ENCODE measurements around the gene PC. TPM values are rescaled to one million over a fixed set of nuclear protein-coding genes. Genes with fewer than 3 reads are reported as not detected.
"Not testable (repeated sequence)": the region's sequence is repeated elsewhere in the genome, so short reads cannot be mapped to it uniquely, and the experiment has no call there.

Gene PC
- total RNA-seq, 1 donor from 2014 or later = 5.2 TPM

DNA sequence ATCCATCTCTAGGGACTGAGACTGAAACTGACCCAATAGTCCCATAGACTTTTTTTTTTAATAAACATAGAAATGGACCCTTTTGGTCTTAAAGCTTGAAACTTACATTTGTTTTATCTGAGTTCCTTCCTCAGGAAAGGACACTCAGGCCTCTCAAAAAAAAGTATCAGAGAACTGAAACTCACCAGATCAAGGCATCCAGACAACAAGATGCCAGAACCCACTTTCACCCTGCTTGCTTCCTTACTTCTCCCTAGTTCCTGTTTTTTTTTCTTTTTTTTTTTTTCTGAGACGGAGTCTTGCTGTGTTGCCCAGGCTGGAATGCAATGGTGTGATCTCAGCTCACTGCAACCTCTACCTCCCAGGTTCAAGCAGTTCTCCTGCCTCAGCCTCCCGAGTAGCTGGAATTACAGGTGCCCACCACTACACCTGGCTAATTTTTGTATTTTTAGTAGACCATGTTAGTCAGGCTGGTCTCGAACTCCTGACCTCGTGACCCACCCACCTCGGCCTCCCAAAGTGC lies 3.6 kb upstream of the PC start:
- intact Hi-C loops (cut with micrococcal nuclease); ATAC-seq; DNase-seq: not testable (repeated sequence)

DNA sequence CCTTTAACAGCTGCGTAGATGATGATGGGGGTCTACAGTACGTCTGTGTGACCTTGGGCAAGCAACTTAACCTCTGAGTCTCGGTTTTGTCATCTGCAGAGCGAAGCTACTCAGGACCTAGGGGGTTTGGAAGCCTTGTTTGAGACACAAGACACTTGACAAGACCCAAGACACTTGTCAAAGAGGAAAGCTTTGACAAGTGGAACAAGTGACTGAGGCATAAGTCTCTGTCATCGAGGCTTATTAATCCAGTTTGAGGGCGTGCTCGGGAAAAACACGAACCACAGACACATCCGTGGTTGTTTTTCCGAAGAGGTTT lies 732 bp upstream of the PC start:
- ATAC-seq (no peak), DNase-seq (no peak)
- intact Hi-C loops (cut with micrococcal nuclease) = no loop called here

DNA sequence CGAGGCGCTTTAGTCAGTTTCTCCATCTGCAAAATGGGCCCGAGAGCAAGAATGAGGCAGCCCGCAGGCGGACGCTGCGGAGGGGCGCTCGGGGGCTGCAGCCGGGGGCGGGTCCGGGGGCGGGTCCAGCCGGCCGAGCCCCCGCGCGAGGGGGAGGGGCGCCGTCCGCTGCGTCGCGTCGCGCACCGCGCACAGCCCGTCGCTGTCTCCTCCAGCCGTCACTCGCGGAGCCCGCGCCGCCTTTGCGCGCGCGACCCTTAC lies 282 bp downstream of the PC start:
- DNase-seq (no peak), ATAC-seq (peak; percentile 66)
- intact Hi-C loops (cut with micrococcal nuclease) = no loop called here

DNA sequence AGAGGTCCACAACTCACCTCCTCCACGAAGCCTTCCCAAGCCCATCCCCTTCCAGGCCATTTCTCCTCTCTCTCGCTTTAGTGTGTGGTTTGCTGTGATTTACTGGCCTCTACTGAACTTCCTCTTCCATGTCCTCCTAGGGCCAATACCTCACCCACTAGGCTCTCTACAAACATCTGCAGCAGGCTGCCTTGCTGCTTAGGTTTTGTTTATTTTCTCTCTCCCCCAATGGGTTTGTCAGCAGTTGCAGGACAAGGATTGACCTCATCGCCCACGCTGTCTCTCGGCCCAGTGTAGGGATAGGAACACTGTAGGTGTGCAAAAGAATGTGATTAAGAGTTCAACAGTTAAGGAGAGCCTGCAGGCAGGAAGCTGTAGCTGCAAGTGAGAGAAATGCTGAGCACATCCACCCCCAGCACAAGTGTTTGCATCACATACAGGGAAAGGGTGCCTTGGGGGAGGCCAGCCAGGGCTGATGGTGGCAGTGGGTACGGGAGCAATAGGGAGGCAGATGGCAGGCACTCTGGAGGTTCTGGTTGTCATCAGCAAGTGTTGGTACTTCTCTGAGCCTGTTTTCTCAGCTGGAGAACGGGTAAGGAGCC lies 1.4 kb downstream of the PC start:
- intact Hi-C loops (cut with micrococcal nuclease) = no loop called here
- DNase-seq = no peak
- no peak for ATAC-seq

DNA sequence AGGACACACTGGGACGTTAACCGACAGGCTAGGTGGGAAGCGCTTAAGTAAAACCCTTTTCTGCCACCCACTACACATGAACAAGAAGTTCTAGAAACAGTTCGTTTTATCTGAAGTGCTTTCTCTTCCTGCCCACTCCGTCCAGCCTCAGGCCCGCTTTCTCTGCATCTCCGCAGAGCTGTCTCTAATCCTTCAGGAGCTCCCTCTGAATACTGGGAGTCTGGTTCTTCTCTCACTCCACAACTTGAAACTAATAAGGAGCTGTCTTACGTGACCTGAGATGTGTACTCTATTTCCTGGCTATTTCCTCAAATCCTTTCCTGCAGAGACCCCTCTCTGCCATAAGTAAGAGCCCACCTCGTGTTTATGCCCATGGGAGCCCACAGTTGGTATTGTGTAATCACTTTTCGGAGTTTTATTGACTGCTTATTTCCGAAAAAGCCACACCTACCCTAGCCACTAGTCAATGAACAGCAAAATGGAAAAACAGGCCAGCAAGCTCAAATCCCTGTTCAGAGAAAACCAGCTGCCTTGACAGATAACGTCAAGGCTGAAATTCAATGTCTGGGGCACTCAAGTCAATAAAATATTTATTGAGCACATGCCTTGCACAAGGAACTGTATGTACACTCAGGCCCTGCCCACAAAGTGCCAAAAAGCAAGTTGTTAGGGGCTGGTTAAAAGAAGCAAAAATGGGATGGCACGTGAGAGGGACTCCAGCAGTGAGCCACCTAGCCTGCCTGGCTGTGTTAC lies 4.9 kb downstream of the PC start:
- intact Hi-C loops (cut with micrococcal nuclease) = no loop called here
- DNase-seq (no peak), ATAC-seq (no peak)

DNA sequence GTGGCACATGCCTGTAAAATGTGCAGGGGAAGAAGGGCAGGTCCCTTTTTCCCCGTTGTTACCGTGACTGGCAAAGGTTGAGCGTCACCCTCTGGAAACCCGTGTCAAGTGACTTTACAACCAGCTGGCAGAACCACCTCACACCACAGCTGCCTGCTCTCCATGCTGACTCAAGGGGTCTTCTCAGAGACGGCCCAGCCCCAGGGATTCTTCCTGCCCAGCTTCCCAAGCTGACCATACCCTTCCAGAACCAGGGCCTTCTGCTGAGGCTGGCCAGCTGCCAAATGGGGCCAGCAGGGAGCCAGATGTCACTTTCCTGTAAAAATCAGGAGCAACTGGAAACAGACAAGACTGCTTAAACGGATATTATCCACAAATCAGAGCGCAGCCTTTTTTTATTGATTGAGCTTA lies 6.3 kb downstream of the PC start:
- intact Hi-C loops (cut with micrococcal nuclease) = no loop called here
- no peak for ATAC-seq
- DNase-seq = no peak

DNA sequence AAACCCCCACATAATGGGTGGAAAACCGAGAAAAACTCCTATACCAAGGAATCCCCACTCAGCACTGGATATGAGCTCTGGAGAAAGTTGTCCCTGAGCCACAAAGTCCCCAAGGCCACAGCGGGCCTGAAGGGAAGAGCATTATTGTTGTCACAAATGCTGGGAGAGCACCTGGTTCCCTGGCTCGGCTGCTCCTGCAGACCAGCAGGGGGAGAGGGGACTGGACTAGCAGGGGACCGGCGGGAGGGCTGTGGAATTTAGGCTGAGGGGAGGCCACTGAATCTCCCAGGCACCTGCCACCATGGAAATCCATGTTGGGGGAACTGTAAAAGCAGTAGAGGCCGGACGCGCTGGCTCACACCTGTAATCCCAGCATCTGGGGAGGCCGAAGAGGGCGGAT lies 7.0 kb downstream of the PC start:
- DNase-seq (no peak), ATAC-seq (no peak)
- intact Hi-C loops (cut with micrococcal nuclease) = no loop called here

DNA sequence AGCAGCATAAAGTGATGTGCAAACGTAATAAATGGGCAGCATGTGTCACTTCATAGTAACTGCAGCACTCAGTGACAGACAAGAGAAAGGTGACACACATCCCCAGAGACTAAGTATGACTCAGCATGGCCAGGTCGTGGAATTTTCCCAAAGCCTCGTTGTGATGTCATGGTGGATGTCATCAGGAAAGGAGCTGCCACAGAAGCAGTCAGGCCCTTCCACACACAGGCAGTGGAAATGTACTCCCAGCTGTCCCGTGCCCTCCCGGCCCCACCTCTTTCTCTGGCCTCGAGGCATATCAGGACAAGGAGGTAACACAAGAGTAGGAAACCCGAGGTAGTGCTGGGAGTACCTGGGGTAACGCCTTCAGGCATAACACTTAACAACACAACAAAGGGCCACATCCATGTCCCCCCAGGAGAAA lies 8.1 kb downstream of the PC start:
- ATAC-seq (no peak), DNase-seq (no peak)
- intact Hi-C loops (cut with micrococcal nuclease) = no loop called here

DNA sequence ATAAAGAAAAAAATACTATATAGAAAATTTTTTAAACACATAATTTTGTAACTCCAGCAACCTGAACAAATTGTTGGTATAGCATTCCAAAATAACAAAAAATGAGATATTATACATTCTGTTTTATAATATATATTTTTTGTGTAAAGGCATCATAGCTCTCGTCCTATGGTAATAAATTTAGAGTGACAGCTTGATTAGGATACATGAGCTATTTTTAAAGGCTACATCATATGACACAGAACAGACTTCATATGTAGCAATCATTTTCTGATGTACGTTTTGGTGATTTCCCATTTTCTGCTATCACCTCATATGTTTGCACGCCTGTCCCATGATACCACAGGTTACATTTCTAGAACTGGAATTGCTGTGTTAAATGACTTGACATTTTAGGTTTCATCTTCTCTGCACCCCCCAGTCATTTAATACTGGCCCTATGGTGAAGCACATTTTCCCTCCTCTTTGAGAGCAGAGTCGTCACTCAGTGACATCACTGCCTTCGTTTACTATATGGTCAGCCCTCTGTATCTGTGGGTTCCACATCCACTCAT lies 19.5 kb downstream of the PC start:
- DNase-seq (no peak), ATAC-seq (no peak)
- intact Hi-C loops (cut with micrococcal nuclease) = no loop called here

DNA sequence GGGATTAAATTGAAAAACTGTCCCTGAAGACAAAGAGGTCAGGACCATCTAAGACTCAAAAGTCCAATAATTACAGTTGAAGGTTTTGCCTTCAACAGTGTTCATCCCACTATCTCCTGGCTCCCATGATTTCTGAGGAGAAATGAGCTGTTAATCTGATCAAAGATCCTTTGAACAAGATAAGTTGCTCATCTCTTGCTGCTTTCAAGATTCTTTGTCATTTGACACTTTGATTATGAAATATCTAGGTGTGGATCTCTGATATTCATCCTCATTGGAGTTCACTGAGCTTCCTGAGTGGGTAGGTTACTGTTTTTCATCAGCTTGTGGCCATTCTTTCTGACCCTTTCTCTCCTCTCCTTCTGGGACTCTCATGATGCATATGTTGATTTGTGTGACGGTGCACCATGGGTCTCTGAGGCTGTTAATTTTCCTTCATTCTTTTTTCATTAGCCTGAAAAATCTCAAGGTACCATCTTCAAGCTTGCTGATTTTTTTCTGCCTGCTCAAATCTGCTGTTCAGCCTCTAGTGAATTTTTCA lies 20.9 kb downstream of the PC start:
- ATAC-seq = no peak
- no peak for DNase-seq
- intact Hi-C loops (cut with micrococcal nuclease) = no loop called here

DNA sequence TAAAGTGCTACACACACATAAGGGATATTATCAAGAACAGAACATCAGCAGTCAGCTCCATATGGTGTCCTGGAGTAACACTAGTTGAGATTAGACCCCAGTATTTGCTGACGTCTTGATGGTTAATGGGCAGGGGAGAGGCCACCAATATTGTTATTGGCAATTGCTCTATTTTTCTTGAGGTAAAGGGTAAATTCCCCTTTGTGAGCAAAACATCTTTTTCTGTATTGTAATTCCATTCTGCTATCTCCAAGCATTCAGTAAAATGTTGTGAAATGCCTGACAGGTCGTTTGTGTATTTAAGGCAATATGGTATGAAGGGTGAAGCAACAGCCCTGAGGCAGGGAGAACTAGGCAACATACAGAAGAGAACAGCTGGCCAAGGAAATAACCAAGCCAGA lies 21.9 kb downstream of the PC start:
- intact Hi-C loops (cut with micrococcal nuclease) = no loop called here
- DNase-seq (no peak), ATAC-seq (no peak)

DNA sequence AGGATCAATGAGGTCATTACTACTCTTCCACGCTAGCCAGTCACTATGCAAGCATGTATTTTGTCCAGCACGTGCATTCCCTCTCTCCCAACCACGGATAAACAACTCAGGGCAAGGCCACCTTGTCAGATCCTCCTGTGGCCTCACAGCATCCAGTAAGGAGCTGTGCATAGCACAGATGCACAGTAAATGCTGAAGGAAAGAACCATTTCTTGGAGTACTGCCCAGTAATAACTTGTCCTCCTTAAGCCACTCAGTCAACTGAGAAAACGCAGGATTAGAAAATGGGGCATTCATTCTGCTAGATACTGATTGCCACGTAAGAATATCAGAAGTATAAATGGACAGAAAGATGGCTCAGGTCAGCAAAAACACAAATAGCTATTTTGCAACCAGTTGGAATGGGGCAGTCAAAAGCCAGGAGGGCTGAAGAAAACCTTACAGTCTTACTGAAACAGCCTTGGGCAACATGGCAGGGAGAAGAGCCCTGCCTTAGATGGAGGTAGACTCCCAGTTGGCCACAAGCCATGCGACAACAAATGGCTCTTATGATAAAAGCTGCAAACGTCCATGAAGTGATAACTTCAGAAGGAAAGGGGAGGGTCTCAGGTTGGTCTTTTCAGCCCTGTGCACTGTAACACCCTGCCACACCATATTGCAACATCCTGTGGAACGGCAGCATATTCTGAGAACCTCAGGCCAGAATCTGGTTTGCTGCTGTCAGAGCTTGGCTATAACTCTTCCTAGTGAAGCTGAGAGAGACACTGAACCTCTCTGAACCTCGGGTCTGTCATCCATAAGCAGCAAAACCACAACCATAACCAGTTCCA lies 23.0 kb downstream of the PC start:
- intact Hi-C loops (cut with micrococcal nuclease) = no loop called here
- DNase-seq (no peak), ATAC-seq (no peak)

DNA sequence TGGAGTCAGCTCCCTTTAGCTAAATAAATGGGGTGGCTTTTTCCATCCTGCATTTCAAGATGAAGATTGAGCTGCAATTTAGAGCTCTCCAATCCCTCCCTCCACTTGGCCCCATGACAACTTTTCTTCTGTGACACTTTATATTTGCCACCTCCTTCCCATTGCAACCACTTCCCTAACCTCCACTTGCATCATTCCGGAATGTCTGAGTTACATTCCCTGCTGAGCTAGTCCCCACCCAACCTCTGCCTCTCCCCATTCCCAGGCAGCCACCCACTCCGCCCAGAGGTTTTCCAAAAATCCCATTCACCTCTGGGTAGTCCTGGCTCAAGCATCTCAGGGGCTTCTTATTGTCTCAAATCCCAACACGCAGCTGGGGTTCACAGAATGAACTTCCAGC lies 24.7 kb downstream of the PC start:
- no peak for ATAC-seq
- intact Hi-C loops (cut with micrococcal nuclease) = no loop called here
- no peak for DNase-seq

DNA sequence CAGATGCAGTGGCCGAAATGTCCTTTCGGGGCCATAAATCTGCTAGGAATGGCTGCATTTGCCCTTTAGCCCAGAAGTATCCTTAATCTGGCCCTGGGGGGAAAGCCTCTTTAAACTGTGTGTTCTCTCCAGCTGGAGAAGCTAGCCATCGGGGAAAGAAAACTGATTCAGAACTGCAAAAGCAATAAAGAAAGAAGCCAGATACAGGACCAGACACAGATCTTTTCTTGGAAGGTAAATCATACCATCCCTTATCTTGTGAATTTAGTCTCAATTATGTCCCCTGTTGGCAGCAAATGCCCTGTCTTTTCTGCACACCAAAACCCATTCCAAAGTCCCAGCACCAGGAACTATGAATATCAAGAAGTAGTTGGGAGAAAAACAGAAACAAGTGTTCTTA lies 25.6 kb downstream of the PC start:
- intact Hi-C loops (cut with micrococcal nuclease) = no loop called here

DNA sequence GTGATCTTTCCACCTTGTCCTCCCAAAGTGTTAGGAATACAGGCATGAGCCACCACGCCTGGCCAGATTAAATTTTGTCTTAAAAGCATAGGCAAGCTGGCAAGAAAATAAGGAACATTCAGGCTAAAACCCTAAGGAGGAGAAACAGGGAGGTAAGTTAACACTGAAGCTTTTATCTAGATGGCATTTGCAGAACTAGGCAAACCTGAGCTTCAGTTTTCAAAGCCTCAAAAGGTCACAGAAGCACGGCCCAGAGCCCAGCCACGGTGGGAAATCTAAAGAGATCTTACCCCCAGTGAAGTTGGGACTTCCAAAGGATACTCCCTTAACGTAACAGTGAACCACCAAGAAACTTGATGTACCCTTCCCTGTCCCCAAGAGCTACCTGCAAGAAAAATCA lies 28.4 kb downstream of the PC start:
- DNase-seq = no peak
- ATAC-seq = no peak
- intact Hi-C loops (cut with micrococcal nuclease) = no loop called here

More for the DNA sequence above, 25.6 kb downstream of the PC start:
- DNase-seq = no peak
- ATAC-seq = no peak

DNA sequence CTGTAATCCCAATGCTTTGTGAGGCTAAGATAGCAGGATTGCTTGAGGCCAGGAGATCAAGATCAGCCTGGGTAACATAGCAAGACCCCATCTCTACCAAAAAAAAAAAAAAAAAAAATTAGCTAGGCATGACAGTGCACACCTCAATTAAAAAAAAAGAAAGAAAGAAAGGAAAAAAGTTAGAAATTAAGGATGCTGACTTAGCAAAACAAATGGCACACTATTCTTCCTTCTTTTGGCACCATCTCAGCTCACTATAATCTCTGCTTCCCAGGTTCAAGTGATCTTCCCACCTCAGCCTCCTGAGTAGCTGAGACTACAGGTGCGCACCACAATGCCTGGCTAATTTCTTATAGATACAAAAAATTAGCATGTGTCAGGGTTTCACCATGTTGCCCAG lies 33.9 kb downstream of the PC start:
- intact Hi-C loops (cut with micrococcal nuclease) = no loop called here
- ATAC-seq (no peak), DNase-seq (no peak)

DNA sequence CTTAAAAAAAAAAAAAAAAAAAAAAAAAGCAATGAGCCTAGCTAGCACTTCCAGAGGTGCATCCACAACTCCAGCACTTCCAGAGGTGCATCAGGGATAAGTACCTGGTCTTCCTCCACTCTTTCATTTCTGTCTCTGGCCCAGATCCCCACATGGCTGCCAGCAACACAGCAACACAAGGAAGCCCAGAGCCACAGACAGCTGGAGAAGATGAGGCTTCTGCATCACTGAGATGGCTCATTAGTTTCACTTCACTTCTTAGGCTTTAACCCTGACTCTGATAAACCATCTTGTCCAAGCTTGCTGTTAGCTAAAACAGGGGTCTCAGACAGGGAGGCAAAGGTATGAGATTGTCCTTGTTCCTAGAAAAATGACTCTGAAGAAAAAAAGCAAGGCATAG lies 35.6 kb downstream of the PC start:
- ATAC-seq (no peak), DNase-seq (no peak)
- intact Hi-C loops (cut with micrococcal nuclease) = no loop called here

DNA sequence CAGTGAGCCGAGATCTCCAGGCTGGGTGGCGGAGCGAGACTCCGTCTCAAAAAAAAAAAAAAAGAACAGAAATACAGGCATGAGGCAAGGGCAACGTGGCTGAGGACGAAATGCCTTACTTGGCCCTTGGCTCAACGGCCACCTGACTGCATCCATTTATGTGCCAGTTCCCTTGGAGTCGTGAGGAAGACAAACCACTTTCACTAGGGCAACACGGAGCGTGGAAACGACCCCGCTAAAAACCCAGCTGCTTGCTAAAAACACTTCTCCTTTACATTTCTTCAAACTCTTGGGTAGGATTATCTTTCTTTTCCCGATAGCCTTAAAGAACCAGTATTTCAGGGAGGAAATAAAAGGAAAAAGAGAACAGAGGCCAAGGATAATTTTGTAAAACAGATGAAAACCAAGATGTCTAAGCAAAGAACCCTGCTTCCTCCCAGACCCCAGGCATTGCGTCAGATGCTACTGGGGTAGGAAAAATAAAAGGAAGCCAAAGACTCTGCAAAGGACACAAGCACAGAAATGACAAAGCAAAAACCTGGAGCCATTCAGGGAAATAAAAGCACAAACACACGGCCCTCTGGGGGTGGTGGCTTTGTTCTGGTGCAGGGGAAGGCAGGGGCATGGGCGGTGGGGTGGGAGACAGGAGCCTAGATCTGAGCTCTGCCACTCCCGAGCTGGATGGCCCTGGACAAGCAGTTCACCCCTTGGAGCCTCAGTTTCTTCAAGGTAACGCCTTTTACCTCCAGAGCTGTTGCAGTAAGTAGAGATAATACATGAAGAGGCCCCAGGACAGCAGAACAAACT lies 37.0 kb downstream of the PC start:
- DNase-seq (no peak), ATAC-seq (no peak)
- intact Hi-C loops (cut with micrococcal nuclease) = no loop called here

DNA sequence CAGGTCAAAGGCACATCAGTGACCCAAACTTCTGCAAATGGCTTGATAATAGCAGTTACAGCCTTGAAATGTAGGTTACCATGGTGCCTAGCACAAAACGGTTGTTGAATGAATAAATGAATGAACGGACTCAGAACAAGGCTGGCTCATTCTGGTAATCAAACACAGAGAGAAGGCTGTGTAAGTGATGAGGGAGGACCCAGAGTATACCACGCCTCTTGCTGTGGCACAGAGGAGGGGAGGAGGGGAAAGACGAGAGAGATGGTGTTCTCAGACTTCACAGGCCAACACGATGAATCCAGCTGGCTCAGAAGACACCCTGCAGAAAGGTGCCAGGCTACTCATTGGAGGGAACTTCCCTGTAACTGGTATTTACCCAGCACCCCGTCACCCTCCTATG lies 38.3 kb downstream of the PC start:
- DNase-seq (no peak), ATAC-seq (no peak)
- intact Hi-C loops (cut with micrococcal nuclease) = no loop called here
